Vagina (tissue), 2 donors: ENCODE data around the gene TM4SF5. TPM values are rescaled to one million over a fixed set of nuclear protein-coding genes. Genes with fewer than 3 reads are reported as not detected.

ENCODE experiments used
- DNase-seq, 2 donors: peaks; one replicate each; pipeline ENCODE4 v3.0.0-alpha.2; 2017; ENCODE audit errors: extremely low spot score in 2 of 2
- H3K27ac ChIP-seq: fragments of 200-600 bp; sonication (generic); one replicate; pipeline ENCODE4 v1.5.1; 2019
- H3K27me3 ChIP-seq: fragments of 200-600 bp; sonication (generic); one replicate; pipeline ENCODE4 v1.5.1; 2019
- H3K36me3 ChIP-seq, 2 donors: fragments of 200-600 bp; sonication (generic); one replicate each; pipeline ENCODE4 v1.5.1; 2017 to 2019
- H3K4me1 ChIP-seq: fragments of 200-600 bp; sonication (generic); one replicate; pipeline ENCODE4 v1.5.1; 2019
- H3K4me3 ChIP-seq, 2 donors: fragments of 200-600 bp; sonication (generic); 1 replicate in 1 of 2; 2 replicates in 1 of 2; pipeline ENCODE4 v1.5.1; 2016 to 2019
- H3K9me3 ChIP-seq: fragments of 200-600 bp; sonication (generic); one replicate; pipeline ENCODE4 v1.5.1; 2019
- POLR2A ChIP-seq, 2 donors: fragments of 450-650 bp; IDR thresholded peaks; one replicate each; pipeline ENCODE4 v1.6.1; 2017; ENCODE audit warnings: antibody characterized with exemption in 2 of 2, mild to moderate bottlenecking in 2 of 2, moderate library complexity in 2 of 2
- POLR2AphosphoS5 ChIP-seq, 2 donors: sonication (generic); formaldehyde crosslinking; IDR thresholded peaks; one replicate each; pipeline ENCODE4 v1.9.0; 2017; ENCODE audit warnings: antibody characterized with exemption in 2 of 2, mild to moderate bottlenecking in 2 of 2, low read depth in 1 of 2; ENCODE audit not compliant: insufficient read depth in 1 of 2
- intact Hi-C: fragments of 100-400 bp; cut with DNase I; formaldehyde crosslinking; loops from one replicate; pipeline ENCODE4 v1.15.1; 2023
- total RNA-seq: library from RNA; depleted of rRNA; stranded (reverse); fragments of >200 nt; gene quantifications from one replicate; pipeline ENCODE4 v1.2.3, GENCODE V29; 2016
- TF ChIP-seq, protein P1 (sequence below), 3 experiments: fragments of 450-650 bp in 2 of 3; fragments of 200-600 bp in 1 of 3; sonication (generic) in 1 of 3; IDR thresholded peaks; one replicate each; pipeline ENCODE4 v1.5.1; 2017 to 2019; ENCODE audit warnings: antibody characterized with exemption in 3 of 3, mild to moderate bottlenecking in 2 of 3, moderate library complexity in 2 of 3

TM4SF5 gene
- not detected for total RNA-seq

- no peak within 1 kb of the TSS for H3K27ac ChIP-seq
- intact Hi-C loops = no loop called here
- TF ChIP-seq POLR2A (IDR thresholded peaks at IDR 0.05) = no peak
- no peak for TF ChIP-seq POLR2AphosphoS5 (IDR thresholded peaks at IDR 0.05; ENCODE audit: insufficient read depth in 1 of 2, low read depth in 1 of 2)
- TF ChIP-seq, protein P1, sequence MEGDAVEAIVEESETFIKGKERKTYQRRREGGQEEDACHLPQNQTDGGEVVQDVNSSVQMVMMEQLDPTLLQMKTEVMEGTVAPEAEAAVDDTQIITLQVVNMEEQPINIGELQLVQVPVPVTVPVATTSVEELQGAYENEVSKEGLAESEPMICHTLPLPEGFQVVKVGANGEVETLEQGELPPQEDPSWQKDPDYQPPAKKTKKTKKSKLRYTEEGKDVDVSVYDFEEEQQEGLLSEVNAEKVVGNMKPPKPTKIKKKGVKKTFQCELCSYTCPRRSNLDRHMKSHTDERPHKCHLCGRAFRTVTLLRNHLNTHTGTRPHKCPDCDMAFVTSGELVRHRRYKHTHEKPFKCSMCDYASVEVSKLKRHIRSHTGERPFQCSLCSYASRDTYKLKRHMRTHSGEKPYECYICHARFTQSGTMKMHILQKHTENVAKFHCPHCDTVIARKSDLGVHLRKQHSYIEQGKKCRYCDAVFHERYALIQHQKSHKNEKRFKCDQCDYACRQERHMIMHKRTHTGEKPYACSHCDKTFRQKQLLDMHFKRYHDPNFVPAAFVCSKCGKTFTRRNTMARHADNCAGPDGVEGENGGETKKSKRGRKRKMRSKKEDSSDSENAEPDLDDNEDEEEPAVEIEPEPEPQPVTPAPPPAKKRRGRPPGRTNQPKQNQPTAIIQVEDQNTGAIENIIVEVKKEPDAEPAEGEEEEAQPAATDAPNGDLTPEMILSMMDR (IDR thresholded peaks at IDR 0.05) = no peak
- H3K27me3 ChIP-seq = no peaks in the 10 kb centered on the region
- no peak for DNase-seq
- no peaks in the 10 kb centered on the region for H3K4me1 ChIP-seq
- no peak within 1 kb of the TSS for H3K4me3 ChIP-seq
- no peaks in the 10 kb centered on the region for H3K9me3 ChIP-seq
- no peaks in the 10 kb centered on the region for H3K36me3 ChIP-seq
Observed at GRCh38 chr17:4771519-4772234, at the start of gene TM4SF5. TSS of gene TM4SF5 (plus strand) at chr17:4771886. CDS start at chr17:4771923, 37 bp downstream.

GRCh38 chr17:4722678-4723240, 48.9 kb upstream of the TM4SF5 start:
- Histone ChIP-seq H3K36me3 (peaks cover 0 to 9% of the 10 kb centered on the region in 2 donors), H3K4me3 (no peak overlapping the region), H3K27ac (no peak overlapping the region), H3K9me3 (no peaks in the 10 kb centered on the region), H3K4me1 (no peaks in the 10 kb centered on the region), H3K27me3 (no peaks in the 10 kb centered on the region)
- no peak for DNase-seq
- TF ChIP-seq POLR2AphosphoS5 (IDR thresholded peaks at IDR 0.05; ENCODE audit: insufficient read depth in 1 of 2, low read depth in 1 of 2) = no peak
- TF ChIP-seq, protein P1 (IDR thresholded peaks at IDR 0.05) = no peak
- no peak for TF ChIP-seq POLR2A (IDR thresholded peaks at IDR 0.05)
- intact Hi-C loops = no loop called here

- TF ChIP-seq, protein P1 (IDR thresholded peaks at IDR 0.05) = no peak
- no peak for TF ChIP-seq POLR2AphosphoS5 (IDR thresholded peaks at IDR 0.05; ENCODE audit: insufficient read depth in 1 of 2, low read depth in 1 of 2)
- H3K9me3 ChIP-seq = no peaks in the 10 kb centered on the region
- no peaks in the 10 kb centered on the region for H3K36me3 ChIP-seq
- no peak for DNase-seq
- H3K27me3 ChIP-seq = no peaks in the 10 kb centered on the region
- no peak overlapping the region for H3K4me3 ChIP-seq
- intact Hi-C loops = no loop called here
- H3K4me1 ChIP-seq = no peaks in the 10 kb centered on the region
- H3K27ac ChIP-seq = no peak overlapping the region
Observed at GRCh38 chr17:4724650-4725049, 47.0 kb upstream of the TM4SF5 start.

DNA sequence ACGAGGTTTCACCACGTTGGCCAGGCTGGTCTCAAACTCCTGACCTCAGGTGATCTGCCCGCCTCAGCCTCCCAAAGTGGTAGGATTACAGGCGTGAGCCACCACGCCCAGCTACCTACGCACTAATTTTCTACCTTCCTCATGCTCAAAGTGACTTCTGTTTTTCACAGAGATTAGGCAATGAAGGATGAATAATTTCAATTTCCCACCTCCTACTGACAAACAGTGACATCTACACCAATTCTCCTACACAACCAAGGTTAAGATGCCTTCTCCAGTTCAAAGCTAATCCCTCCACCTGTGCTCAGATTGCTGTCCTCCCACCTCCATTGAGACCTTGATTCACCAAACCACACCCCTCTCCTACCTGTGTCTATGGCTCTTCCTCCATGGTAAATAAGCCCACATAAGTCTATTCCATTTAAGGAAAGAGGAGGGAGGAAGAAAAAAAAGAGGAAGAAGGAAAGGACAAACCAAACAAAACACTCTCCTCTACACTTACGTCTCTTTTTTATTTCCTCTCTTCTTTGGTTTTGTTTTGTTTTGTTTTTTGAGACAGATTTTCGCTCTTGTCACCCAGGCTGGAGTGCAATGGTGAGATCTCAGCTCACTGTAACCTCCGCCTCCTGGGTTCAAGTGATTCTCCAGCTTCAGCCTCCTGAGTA, 45.9 kb upstream of the TM4SF5 start:
- no peaks in the 10 kb centered on the region for H3K4me1 ChIP-seq
- TF ChIP-seq, protein P1 (IDR thresholded peaks at IDR 0.05) = no peak
- TF ChIP-seq POLR2A (IDR thresholded peaks at IDR 0.05) (no peak), POLR2AphosphoS5 (IDR thresholded peaks at IDR 0.05; ENCODE audit: insufficient read depth in 1 of 2, low read depth in 1 of 2) (no peak)
- no peak overlapping the region for H3K27ac ChIP-seq
- no peaks in the 10 kb centered on the region for H3K36me3 ChIP-seq
- H3K9me3 ChIP-seq = no peaks in the 10 kb centered on the region
- intact Hi-C loops = no loop called here
- H3K4me3 ChIP-seq = no peak overlapping the region
- DNase-seq = no peak
- H3K27me3 ChIP-seq = no peaks in the 10 kb centered on the region

GRCh38 chr17:4728124-4728523, 43.6 kb upstream of the TM4SF5 start:
- no peak overlapping the region for H3K4me3 ChIP-seq
- H3K36me3 ChIP-seq = peaks cover 0 to 6% of the 10 kb centered on the region in 2 donors
- no peaks in the 10 kb centered on the region for H3K27me3 ChIP-seq
- TF ChIP-seq POLR2AphosphoS5 (IDR thresholded peaks at IDR 0.05; ENCODE audit: insufficient read depth in 1 of 2, low read depth in 1 of 2) (no peak), POLR2A (IDR thresholded peaks at IDR 0.05) (no peak)
- TF ChIP-seq, protein P1 (IDR thresholded peaks at IDR 0.05) = no peak
- no peaks in the 10 kb centered on the region for H3K9me3 ChIP-seq
- intact Hi-C loops = no loop called here
- no peak overlapping the region for H3K27ac ChIP-seq
- peaks cover 14% of the 10 kb centered on the region for H3K4me1 ChIP-seq
- no peak for DNase-seq
